ENCODE results near the gene F2.
"Not testable (repeated sequence)": the region's sequence is repeated elsewhere in the genome, so short reads cannot be mapped to it uniquely, and the experiment has no call there.

Gene F2

GRCh38 chr11:46719048-46719542, at the start of gene F2:
Gene F2 (plus strand): TSS chr11:46719213. CDS start chr11:46719236, 23 bp downstream.
- DNase-seq = no peak

DNA sequence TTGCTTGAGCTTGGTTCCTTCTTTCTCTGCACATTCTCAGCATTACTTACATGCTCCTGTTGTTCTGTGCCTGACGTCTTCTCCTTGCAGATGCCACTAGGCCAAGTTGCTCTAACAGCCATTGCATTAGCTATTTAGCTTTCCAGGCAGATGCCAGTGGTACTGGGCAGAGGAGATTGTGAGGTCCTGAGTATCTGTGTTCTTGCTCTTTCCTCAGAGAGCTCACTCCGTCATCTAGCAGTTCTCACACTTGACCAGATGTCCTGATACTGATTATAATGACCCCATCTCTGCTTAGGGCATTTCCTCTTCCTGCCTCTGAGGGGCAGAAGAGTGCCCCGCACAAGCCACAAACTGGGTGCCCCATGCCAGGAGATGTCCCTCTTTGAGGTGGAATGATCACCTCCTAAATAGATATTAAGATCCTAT, 49.3 kb upstream of the F2 start:
- DNase-seq = no peak

DNA sequence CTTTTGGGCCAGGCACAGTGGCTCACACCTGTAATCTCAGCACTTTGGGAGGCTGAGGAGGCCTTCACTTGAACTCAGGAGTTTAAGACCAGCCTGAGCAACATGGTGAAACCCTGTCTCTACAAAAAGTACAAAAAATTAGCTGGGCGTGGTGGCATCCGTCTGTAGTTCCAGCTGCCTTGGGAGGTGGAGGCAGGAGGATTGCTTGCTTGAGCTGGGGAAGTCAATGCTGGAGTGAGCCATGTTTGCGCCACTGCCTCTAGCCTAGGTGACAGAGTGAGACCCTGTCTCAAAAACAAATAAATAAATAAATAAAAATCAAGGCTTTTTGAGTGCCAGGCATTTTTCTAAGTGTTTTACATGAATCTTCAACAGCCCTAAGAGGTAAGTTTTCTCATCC, 48.5 kb upstream of the F2 start:
- not testable (repeated sequence) for DNase-seq

DNA sequence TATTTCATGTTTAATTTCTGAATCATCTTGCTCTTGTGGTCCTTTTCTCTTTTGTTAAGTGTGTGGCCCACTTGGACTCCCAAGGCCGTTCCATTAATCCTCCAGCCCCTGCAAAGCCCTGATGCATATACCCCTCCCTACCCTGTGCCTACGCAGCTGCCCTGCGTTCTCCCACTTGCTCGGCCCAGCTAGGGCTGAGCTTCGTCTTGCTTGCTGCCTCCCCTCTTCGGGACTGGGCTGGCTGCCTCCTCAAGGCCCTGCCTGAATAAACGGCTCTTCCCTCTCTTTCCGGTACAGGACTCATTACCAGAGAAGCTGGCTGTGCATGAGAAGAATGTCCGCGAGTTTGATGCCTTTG, 47.1 kb upstream of the F2 start:
- no peak for DNase-seq

- no peak for DNase-seq
These were observed 46.6 kb upstream of the F2 start for GRCh38 chr11:46672381-46672839.

DNA sequence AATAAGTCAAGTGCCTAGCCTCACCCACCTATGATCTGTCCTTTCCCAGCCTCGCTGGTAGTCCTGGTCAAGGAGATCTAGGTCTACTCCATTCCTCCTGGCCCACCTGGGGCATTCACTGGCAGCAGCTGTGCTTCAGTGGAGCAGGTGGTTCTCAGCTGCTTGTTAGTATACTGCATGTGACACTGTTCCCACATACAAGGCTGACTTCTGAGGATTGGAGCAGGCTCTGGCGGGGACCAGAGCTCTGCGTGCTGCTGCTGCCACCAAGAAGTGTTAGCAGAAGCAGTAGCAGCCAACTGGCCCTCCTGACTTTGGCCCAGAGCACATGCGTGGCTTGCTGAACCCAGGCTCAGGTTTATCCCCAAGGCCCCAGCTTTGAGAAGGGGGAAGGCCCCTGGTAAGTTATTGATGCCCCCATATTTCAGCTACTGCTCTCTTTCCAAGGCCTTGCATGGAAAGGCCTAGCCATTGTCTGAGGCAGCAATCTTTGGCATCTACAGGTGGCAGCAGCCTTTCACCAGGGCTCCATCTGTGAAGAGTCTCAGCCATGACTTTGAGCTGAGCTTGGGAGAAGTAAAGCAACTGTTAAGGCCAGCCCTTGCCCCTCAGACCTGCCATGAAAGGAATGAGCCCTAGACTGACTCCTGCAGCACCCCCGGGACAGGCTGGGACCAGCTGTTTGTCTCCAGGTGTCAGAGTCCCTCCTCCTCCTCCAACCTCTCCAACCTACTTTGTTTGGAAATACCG, 45.1 kb upstream of the F2 start:
- DNase-seq = no peak

DNA sequence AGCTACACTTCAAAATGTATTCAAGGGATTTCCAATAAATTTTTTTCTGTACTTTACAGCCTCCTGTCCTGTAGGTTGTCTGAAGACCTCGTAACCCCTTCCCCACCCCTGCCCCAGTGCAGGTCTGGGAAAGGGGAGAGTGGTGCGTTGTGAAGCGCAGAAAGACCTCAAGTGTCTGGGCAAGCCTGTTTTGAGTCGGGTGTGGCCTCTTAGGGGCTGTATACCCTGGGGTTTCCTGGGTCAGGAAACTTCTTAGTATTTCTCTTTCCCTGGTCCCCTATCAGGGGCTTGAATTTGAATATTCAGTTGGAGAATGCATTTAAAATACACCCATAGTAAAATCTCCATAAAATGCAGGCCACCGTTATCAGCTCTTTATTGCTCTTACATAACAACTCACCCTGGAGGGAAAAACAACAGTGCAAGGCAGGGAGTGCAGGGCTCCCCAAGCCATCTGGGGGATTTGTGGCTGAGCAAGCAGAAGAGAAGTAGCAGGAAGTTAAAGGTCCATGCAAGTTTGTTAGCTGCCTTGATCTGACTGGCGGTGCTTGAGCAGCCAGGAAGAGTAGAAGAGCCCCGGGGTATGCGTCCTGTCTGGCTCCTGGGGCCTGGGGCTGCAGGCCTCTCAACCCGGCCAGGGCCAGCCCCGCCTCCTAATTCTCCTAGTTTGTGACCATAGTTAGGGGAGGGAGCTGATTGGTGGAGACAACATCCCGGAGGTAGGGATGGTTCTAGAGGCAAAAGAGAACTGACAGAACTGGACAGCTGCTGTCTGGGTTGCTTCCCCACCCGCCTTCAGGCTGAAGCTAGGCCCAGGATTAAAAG, 44.3 kb upstream of the F2 start:
- no peak for DNase-seq

- no peak for DNase-seq
These were observed 43.6 kb upstream of the F2 start for GRCh38 chr11:46675288-46675851.

DNA sequence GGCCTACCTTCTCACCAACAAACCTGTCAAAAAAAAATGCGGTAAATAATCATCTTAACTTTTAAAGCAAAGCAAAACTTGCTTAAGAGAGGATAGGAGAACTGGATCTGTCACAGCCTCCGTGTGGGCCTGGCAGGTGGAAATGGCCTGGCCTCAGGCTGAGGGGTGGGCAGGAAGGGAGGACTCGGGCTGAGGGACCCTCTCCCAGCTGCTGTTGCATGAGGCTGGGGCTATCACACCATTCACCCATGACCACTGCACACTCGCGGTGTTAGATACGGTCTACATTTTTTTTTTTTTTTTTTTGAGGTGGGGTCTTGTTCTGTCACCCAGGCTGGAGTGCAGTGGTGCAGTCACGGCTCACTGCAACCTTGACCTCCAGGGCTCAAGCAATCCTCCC, 43.1 kb upstream of the F2 start:
- no peak for DNase-seq

DNA sequence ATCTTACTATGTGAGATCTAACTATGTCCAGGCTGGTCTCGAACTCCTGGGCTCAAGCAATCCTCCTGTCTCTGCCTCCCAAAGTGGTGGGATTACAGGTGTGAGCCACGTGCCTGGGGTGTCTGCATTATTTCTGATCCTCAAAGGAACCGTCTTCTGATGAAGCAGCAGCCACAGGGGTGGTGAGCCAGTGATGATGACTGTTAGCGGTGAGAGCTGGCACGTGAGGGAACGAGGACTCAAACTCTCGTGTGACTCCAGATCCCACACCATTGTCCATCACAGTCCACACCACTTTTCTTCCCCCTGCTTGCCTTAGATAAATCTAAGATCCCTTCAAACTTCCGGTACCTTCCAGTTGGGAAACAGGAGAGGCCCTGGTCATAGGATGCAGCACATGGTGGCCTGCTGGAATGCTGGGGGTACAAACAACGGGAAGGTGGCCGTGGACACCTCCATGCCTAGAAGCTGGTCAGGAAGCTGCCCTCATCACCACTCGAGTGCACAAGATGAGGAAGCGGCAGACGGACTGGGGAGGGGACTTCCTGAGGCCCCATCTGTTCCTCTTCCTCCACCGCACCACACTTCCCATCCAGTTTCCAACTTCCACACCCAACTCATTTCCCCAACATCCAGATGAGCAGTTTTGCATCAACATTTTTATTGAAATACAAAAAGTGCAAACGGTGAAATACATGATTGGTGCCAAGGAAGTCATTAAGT, 42.4 kb upstream of the F2 start:
- no peak for DNase-seq

GRCh38 chr11:46677169-46677568, 41.8 kb upstream of the F2 start:
- no peak for DNase-seq

- DNase-seq = no peak
These were observed 40.8 kb upstream of the F2 start for GRCh38 chr11:46677991-46678740.

GRCh38 chr11:46678741-46679130, 40.3 kb upstream of the F2 start:
- DNase-seq = no peak

- no peak for DNase-seq
These were observed 39.5 kb upstream of the F2 start for GRCh38 chr11:46679241-46680163.

GRCh38 chr11:46680164-46680760, 38.8 kb upstream of the F2 start:
- no peak for DNase-seq

DNA sequence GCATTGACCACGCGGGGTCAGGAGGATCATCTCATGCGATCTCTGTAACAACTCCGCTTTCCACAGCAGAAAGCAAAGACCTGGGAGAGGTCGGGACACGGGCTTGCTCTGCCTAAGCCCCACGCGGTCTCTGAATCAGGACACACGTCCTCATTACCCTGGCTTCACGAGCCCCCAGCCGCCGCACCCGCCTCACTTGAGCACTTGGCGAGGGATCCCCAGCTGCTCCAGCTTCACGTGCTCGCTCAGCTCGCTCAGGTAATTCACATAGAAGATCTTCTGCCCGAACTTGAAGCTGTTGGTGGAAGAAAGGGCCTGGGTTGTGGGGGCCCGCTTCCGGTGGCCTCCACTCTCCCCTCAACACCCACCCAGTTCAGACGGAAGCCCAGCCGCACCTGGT, 38.2 kb upstream of the F2 start:
- no peak for DNase-seq

DNA sequence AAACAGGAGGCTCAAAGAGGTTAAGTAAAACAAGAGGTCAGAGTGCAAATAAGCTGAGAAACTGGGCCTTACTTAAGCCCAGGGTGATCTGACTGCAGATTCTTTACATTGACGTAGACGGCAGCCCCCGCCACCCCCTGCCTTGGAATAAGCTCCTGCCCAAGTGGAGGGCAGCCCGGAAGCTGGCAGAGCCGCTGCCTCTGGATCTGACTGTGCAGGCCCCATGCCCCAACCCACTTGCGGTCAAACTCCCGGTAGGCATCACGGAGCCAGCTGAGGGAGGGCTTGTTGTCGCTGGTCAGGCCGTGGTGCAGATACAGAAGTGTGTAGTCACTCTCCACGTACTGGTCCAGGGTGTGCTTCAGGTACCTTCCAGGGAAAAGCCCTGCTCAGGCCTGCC, 37.2 kb upstream of the F2 start:
- DNase-seq = no peak

DNA sequence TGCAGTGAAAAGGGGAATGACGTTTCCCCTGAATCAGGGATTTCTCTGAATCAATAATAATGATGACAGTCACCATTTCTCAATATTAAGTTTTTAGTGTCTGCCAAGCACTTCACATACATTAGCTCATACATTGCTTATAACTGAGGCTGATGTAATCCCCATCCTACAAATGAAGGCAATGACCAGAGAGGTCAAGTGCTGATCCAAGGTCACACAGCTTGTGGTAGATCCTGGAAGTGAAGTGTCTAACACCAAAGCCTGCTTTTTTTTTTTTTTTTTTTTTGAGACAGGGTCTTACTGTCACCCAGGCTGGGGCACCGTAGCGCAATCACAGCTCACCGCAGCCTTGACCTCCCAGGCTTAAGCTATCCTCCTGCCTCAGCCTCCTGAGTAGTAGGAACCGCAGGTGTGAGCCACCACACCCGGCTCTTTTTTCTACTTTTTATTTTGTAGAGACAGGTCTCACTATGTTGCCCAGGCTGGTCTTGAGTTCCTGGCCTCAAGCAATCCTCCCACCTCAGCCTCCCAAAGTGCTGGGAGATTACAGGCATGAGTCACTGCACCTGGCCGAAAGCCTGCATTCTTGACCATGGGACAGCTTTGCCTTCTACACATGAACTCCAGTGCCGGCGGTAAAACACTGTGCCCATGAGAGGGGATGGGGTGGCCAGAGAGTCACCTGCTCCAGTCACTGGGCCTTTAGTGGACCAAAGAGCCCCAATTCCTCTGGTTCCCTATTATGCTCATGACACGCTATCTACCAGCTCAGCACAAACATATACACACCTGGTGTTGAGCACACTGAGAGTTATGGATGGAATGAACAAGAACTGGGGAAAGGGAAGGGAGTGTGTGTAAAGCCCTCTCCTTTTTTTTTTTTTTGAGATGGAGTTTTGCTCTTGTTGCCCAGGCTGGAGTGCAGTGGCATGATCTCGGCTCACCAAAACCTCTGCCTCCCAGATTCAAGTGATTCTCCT, 36.0 kb upstream of the F2 start:
- DNase-seq = no peak

- no peak for DNase-seq
These were observed 34.6 kb upstream of the F2 start for GRCh38 chr11:46684367-46684766.

Data from NCI-H2029 treated with DMSO at 0.1 percent for 48 hours (cell line).